OCI-LY7 (cell line): ENCODE data around the gene LAGE3. TPM values are rescaled to one million over a fixed set of nuclear protein-coding genes. Genes with fewer than 3 reads are reported as not detected.

Experiments
- BruUV-seq: library from RNA; stranded (reverse); fragments of 400-500 nt; replicated peaks from 2 replicates; lab custom pipeline; 2021; lab: Mats Ljungman, UMichigan
- CTCF ChIA-PET: fragments of 300-600 bp; sonication (Branson Sonifier 250); formaldehyde crosslinking; loops from one replicate; lab custom pipeline; 2022; ENCODE audit warnings: antibody characterized with exemption; ENCODE audit not compliant: unreplicated experiment; lab: Charles Lee
- POLR2A ChIA-PET: fragments of 300-600 bp; sonication (Branson Sonifier 250); formaldehyde crosslinking; loops from one replicate; lab custom pipeline; 2022; ENCODE audit warnings: antibody characterized with exemption; lab: Charles Lee
- DNase-seq: peaks from one replicate; pipeline ENCODE4 v3.0.0-alpha.2; 2015; ENCODE audit warnings: low spot score
- H2AFZ ChIP-seq: fragments of 200-600 bp; sonication (generic), shearing (Covaris generic); 2 replicates; pipeline ENCODE4 v1.6.1; 2014; ENCODE audit warnings: mild to moderate bottlenecking, antibody characterized with exemption, low read length, moderate library complexity
- H3K27ac ChIP-seq: fragments of 200-600 bp; sonication (generic); 2 replicates; pipeline ENCODE4 v1.5.1; 2014; ENCODE audit warnings: mixed run types, low read depth, mild to moderate bottlenecking, moderate library complexity, low read length, inconsistent platforms; ENCODE audit not compliant: poor library complexity, severe bottlenecking
- H3K36me3 ChIP-seq: fragments of 200-600 bp; sonication (generic); 2 replicates; pipeline ENCODE4 v1.6.1; 2014; ENCODE audit warnings: mild to moderate bottlenecking, antibody characterized with exemption, low read length, moderate library complexity, mixed read lengths; ENCODE audit not compliant: insufficient read depth
- H3K4me1 ChIP-seq: fragments of 200-600 bp; sonication (generic); 2 replicates; pipeline ENCODE4 v1.5.1; 2014; ENCODE audit warnings: mild to moderate bottlenecking, low read length; ENCODE audit not compliant: insufficient read depth, poor library complexity, severe bottlenecking
- H3K4me2 ChIP-seq: fragments of 200-600 bp; sonication (generic); 2 replicates; pipeline ENCODE4 v1.6.1; 2014; ENCODE audit warnings: mild to moderate bottlenecking, low read length
- H3K4me3 ChIP-seq: fragments of 200-600 bp; sonication (generic); 2 replicates; pipeline ENCODE4 v1.5.1; 2014; ENCODE audit warnings: mild to moderate bottlenecking, low read depth, low read length; ENCODE audit not compliant: poor library complexity, severe bottlenecking
- H3K79me2 ChIP-seq: fragments of 200-600 bp; sonication (generic); 2 replicates; pipeline ENCODE4 v1.6.1; 2016; ENCODE audit warnings: low read depth, mild to moderate bottlenecking, low read length, moderate library complexity, mixed read lengths; ENCODE audit not compliant: insufficient read depth
- H3K9me2 ChIP-seq: fragments of 200-600 bp; sonication (generic); 2 replicates; pipeline ENCODE4 v1.6.1; 2016; ENCODE audit warnings: mild to moderate bottlenecking, low read length, mixed read lengths; ENCODE audit not compliant: insufficient read depth
- H3K9me3 ChIP-seq: fragments of 200-600 bp; sonication (generic); 2 replicates; pipeline ENCODE4 v1.6.1; 2014; ENCODE audit warnings: mild to moderate bottlenecking, mixed run types, low read length, mixed read lengths
- H4K20me1 ChIP-seq: fragments of 200-600 bp; sonication (generic); 2 replicates; pipeline ENCODE4 v1.6.1; 2014; ENCODE audit warnings: mild to moderate bottlenecking, antibody characterized with exemption, low read length, moderate library complexity, mixed read lengths; ENCODE audit not compliant: insufficient read depth
- EZH2phosphoT487 ChIP-seq: fragments of 200-600 bp; sonication (generic); IDR thresholded peaks from 2 replicates; pipeline ENCODE4 v1.6.1; 2018; ENCODE audit warnings: low read depth, borderline replicate concordance, mild to moderate bottlenecking, mixed run types, antibody characterized with exemption, low read length, moderate library complexity, mixed read lengths
- intact Hi-C: fragments of 100-400 bp; cut with micrococcal nuclease; formaldehyde crosslinking; loops from one replicate; pipeline ENCODE4 v1.10.0; 2022; ENCODE audit not compliant: unreplicated experiment
- total RNA-seq, 2 experiments: library from RNA; depleted of rRNA in 1 of 2; stranded (reverse); fragments of >200 nt in 1 of 2; shearing (Covaris generic) in 1 of 2; gene quantifications; 2 replicates each; pipeline ENCODE4 v1.2.3, GENCODE V29; 2014 to 2022
- TF ChIP-seq, protein P1 (sequence below): fragments of 200-600 bp; sonication (generic); conservative IDR thresholded peaks from 2 replicates; pipeline ENCODE4 v1.5.1; 2014; ENCODE audit warnings: mild to moderate bottlenecking, antibody characterized with exemption, low read length, moderate library complexity, mixed read lengths

LAGE3 gene
- total RNA-seq, 2 experiments from 2014 or later: 40.6 to 70.1 TPM

DNA sequence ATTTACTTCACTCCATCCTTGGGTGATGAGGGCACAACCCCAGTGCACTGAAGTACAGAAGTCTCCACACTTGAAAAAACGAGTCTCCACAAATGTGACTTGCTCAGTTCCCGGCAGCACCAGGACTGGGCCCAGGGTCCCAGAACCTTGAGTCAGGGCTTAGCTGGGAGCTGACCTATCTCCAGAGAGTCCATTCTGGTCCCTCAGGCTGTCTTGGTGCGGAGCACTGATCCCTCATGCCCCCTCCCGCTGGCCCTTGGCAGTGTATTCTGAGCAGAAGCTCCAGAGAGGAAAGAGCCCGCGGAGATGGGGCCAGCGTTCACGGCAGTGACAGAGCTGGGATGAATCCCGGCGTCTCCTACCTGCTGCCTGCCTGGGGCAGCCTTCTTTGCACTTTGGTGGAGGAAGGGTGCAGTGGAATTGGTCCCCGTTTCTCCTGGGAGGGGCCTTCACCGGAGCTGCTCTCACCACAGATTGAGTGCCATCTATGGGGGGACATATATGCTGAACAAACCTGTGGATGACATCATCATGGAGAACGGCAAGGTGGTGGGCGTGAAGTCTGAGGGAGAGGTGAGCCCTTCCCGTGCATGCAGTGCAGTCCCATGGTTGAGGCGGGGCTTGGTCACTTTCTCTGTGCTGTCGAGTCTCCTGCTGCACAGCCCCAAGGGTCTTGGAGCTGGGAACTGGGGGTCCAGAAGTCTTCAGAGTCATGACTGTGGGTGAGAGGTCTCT lies 38.3 kb downstream of the LAGE3 start:
- CTCF ChIA-PET: interaction anchor here (0.6 kb wide), 1 partner anchor 49 kb away, joined by 4 read pairs; no protein-coding TSS in a partner anchor
- POLR2A ChIA-PET: interaction anchor here (0.6 kb wide), 1 partner anchor 11 kb away, joined by 8 read pairs; no protein-coding TSS in a partner anchor
- H3K79me2 ChIP-seq: peaks cover 17% of the 10 kb centered on the region
- no peaks in the 10 kb centered on the region for H3K9me2 ChIP-seq
- H4K20me1 ChIP-seq: no peaks in the 10 kb centered on the region
- no peak overlapping the region for H2AFZ ChIP-seq
- DNase-seq: no peak
- peaks cover 27% of the 10 kb centered on the region for H3K4me1 ChIP-seq
- BruUV-seq: no TSS peak
- intact Hi-C loops: no loop called here
- H3K36me3 ChIP-seq: peaks cover 28% of the 10 kb centered on the region; the same call in 1 of the 2 replicates
- no peak overlapping the region for H3K4me2 ChIP-seq
- TF ChIP-seq, protein P1, sequence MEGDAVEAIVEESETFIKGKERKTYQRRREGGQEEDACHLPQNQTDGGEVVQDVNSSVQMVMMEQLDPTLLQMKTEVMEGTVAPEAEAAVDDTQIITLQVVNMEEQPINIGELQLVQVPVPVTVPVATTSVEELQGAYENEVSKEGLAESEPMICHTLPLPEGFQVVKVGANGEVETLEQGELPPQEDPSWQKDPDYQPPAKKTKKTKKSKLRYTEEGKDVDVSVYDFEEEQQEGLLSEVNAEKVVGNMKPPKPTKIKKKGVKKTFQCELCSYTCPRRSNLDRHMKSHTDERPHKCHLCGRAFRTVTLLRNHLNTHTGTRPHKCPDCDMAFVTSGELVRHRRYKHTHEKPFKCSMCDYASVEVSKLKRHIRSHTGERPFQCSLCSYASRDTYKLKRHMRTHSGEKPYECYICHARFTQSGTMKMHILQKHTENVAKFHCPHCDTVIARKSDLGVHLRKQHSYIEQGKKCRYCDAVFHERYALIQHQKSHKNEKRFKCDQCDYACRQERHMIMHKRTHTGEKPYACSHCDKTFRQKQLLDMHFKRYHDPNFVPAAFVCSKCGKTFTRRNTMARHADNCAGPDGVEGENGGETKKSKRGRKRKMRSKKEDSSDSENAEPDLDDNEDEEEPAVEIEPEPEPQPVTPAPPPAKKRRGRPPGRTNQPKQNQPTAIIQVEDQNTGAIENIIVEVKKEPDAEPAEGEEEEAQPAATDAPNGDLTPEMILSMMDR: no peak
- no peak for TF ChIP-seq EZH2phosphoT487
- H3K4me3 ChIP-seq: no peak overlapping the region
- H3K27ac ChIP-seq: no peak overlapping the region
- H3K9me3 ChIP-seq: no peaks in the 10 kb centered on the region

DNA sequence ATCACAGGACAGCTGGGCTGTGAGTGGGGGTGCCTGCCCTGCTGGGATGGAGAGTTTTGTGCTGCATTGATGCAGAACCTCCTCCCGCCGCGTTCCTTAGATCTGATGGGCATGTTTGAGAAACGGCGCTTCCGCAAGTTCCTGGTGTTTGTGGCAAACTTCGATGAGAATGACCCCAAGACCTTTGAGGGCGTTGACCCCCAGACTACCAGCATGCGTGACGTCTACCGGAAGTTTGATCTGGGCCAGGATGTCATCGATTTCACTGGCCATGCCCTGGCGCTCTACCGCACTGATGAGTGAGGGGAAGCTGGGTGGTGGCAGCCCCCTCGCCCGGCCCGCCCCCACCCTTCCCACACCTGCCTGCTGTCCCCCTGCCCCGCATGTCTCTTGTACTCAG lies 39.2 kb downstream of the LAGE3 start:
- POLR2A ChIA-PET: no interaction called here

More for the DNA sequence above, 39.2 kb downstream of the LAGE3 start:
- BruUV-seq: no TSS peak
- Histone ChIP-seq H3K9me3 (no peaks in the 10 kb centered on the region), H3K4me2 (no peak overlapping the region), H3K9me2 (no peaks in the 10 kb centered on the region), H3K79me2 (peaks cover 17% of the 10 kb centered on the region), H3K36me3 (peaks cover 35% of the 10 kb centered on the region; the same call in 1 of the 2 replicates), H3K4me3 (no peak overlapping the region), H2AFZ (no peak overlapping the region), H4K20me1 (no peaks in the 10 kb centered on the region), H3K4me1 (peaks cover 27% of the 10 kb centered on the region), H3K27ac (no peak overlapping the region)
- no peak for DNase-seq
- intact Hi-C loops: no loop called here
- CTCF ChIA-PET: no interaction called here
- no peak for TF ChIP-seq EZH2phosphoT487
- TF ChIP-seq, protein P1: no peak
